Measurements from ENCODE around the gene TYMS.
"Not testable (repeated sequence)": the region's sequence is repeated elsewhere in the genome, so short reads cannot be mapped to it uniquely, and the experiment has no call there.

Gene TYMS

GRCh38 chr18:678482-679182, 21.2 kb downstream of the TYMS start:
- Histone ChIP-seq H3K4me1 (ENCODE audit: low read length) (no peaks in the 10 kb centered on the region), H4K20me1 (ENCODE audit: insufficient read depth, low read length) (no peaks in the 10 kb centered on the region), H3K27ac (ENCODE audit: low read length) (no peak overlapping the region), H3K27me3 (ENCODE audit: low read depth, low read length) (no peaks in the 10 kb centered on the region), H3K9ac (ENCODE audit: low read length) (no peak overlapping the region), H2AFZ (ENCODE audit: low read depth, low read length) (no peak overlapping the region), H3K9me3 (ENCODE audit: insufficient read depth, low read length) (no peaks in the 10 kb centered on the region), H3K36me3 (replicated peaks; ENCODE audit: low read depth, low read length) (peaks cover 49% of the 10 kb centered on the region), H3K4me2 (ENCODE audit: low read length) (no peak overlapping the region), H3K79me2 (ENCODE audit: low read length) (no peaks in the 10 kb centered on the region), H3K4me3 (ENCODE audit: low read length) (no peak overlapping the region)
- TF ChIP-seq CTCF (IDR thresholded peaks at IDR 0.05; ENCODE audit: low read depth, low read length): no peak
- no peak for TF ChIP-seq EZH2phosphoT487 (IDR thresholded peaks at IDR 0.05; ENCODE audit: low read depth)

- TF ChIP-seq CTCF (IDR thresholded peaks at IDR 0.05; ENCODE audit: low read depth, low read length): no peak
- no peak for TF ChIP-seq EZH2phosphoT487 (IDR thresholded peaks at IDR 0.05; ENCODE audit: low read depth)
These were observed 22.1 kb downstream of the TYMS start for GRCh38 chr18:679516-679915.

GRCh38 chr18:680392-680791, 22.9 kb downstream of the TYMS start:
- no peak overlapping the region for H3K9ac ChIP-seq (ENCODE audit: low read length)
- H3K4me3 ChIP-seq (ENCODE audit: low read length): no peak overlapping the region
- no peak overlapping the region for H2AFZ ChIP-seq (ENCODE audit: low read depth, low read length)
- H3K9me3 ChIP-seq (ENCODE audit: insufficient read depth, low read length): no peaks in the 10 kb centered on the region
- H4K20me1 ChIP-seq (ENCODE audit: insufficient read depth, low read length): no peaks in the 10 kb centered on the region
- peaks cover 44% of the 10 kb centered on the region for H3K36me3 ChIP-seq (replicated peaks; ENCODE audit: low read depth, low read length)
- no peaks in the 10 kb centered on the region for H3K27me3 ChIP-seq (ENCODE audit: low read depth, low read length)
- H3K4me1 ChIP-seq (ENCODE audit: low read length): no peaks in the 10 kb centered on the region
- H3K4me2 ChIP-seq (ENCODE audit: low read length): no peak overlapping the region
- H3K79me2 ChIP-seq (ENCODE audit: low read length): no peaks in the 10 kb centered on the region
- TF ChIP-seq CTCF (IDR thresholded peaks at IDR 0.05; ENCODE audit: low read depth, low read length): no peak
- no peak for TF ChIP-seq EZH2phosphoT487 (IDR thresholded peaks at IDR 0.05; ENCODE audit: low read depth)
- no peak overlapping the region for H3K27ac ChIP-seq (ENCODE audit: low read length)

More at GRCh38 chr18:679516-679915, 22.1 kb downstream of the TYMS start:
- Histone ChIP-seq H3K27me3 (ENCODE audit: low read depth, low read length) (no peaks in the 10 kb centered on the region), H3K36me3 (replicated peaks; ENCODE audit: low read depth, low read length) (peaks cover 45% of the 10 kb centered on the region), H3K79me2 (ENCODE audit: low read length) (no peaks in the 10 kb centered on the region), H3K9ac (ENCODE audit: low read length) (no peak overlapping the region), H3K4me1 (ENCODE audit: low read length) (no peaks in the 10 kb centered on the region), H4K20me1 (ENCODE audit: insufficient read depth, low read length) (no peaks in the 10 kb centered on the region), H3K4me3 (ENCODE audit: low read length) (no peak overlapping the region), H2AFZ (ENCODE audit: low read depth, low read length) (no peak overlapping the region), H3K4me2 (ENCODE audit: low read length) (no peak overlapping the region), H3K9me3 (ENCODE audit: insufficient read depth, low read length) (no peaks in the 10 kb centered on the region), H3K27ac (ENCODE audit: low read length) (no peak overlapping the region)

GRCh38 chr18:681985-682384, 24.5 kb downstream of the TYMS start:
- no peaks in the 10 kb centered on the region for H4K20me1 ChIP-seq (ENCODE audit: insufficient read depth, low read length)
- no peak overlapping the region for H3K4me3 ChIP-seq (ENCODE audit: low read length)
- H2AFZ ChIP-seq (ENCODE audit: low read depth, low read length): no peak overlapping the region
- TF ChIP-seq CTCF (IDR thresholded peaks at IDR 0.05; ENCODE audit: low read depth, low read length): no peak
- TF ChIP-seq EZH2phosphoT487 (IDR thresholded peaks at IDR 0.05; ENCODE audit: low read depth): no peak
- no peaks in the 10 kb centered on the region for H3K79me2 ChIP-seq (ENCODE audit: low read length)
- H3K4me1 ChIP-seq (ENCODE audit: low read length): no peaks in the 10 kb centered on the region
- H3K9ac ChIP-seq (ENCODE audit: low read length): no peak overlapping the region
- H3K36me3 ChIP-seq (replicated peaks; ENCODE audit: low read depth, low read length): peaks cover 38% of the 10 kb centered on the region
- no peak overlapping the region for H3K27ac ChIP-seq (ENCODE audit: low read length)
- no peaks in the 10 kb centered on the region for H3K27me3 ChIP-seq (ENCODE audit: low read depth, low read length)
- no peak overlapping the region for H3K4me2 ChIP-seq (ENCODE audit: low read length)
- no peaks in the 10 kb centered on the region for H3K9me3 ChIP-seq (ENCODE audit: insufficient read depth, low read length)

GRCh38 chr18:682416-682815, 25.0 kb downstream of the TYMS start:
- H3K36me3 ChIP-seq (replicated peaks; ENCODE audit: low read depth, low read length): peaks cover 36% of the 10 kb centered on the region
- not testable (repeated sequence) for H2AFZ ChIP-seq (ENCODE audit: low read depth, low read length); H3K27ac ChIP-seq (ENCODE audit: low read length); H3K9ac ChIP-seq (ENCODE audit: low read length); H3K4me1 ChIP-seq (ENCODE audit: low read length); H3K9me3 ChIP-seq (ENCODE audit: insufficient read depth, low read length); H3K4me3 ChIP-seq (ENCODE audit: low read length); H4K20me1 ChIP-seq (ENCODE audit: insufficient read depth, low read length); H3K4me2 ChIP-seq (ENCODE audit: low read length); H3K27me3 ChIP-seq (ENCODE audit: low read depth, low read length); H3K79me2 ChIP-seq (ENCODE audit: low read length)

Measured in OCI-LY3 (cell line).